Activated CD8-positive, alpha-beta memory T cell treated with anti-CD3 and anti-CD28 coated beads for 1 hour (primary cell): Measurements from ENCODE around the gene ASIC4.

Experiments used
- DNase-seq, 2 donors: peaks; one replicate each; pipeline ENCODE4 v3.0.0-alpha.2; 2020; ENCODE audit warnings: low read depth in 1 of 2; ENCODE audit errors: extremely low read depth in 1 of 2

The ASIC4 gene

GRCh38 chr2:219565130-219566080, 51.1 kb downstream of the ASIC4 start:
- no peak for DNase-seq

- DNase-seq = no peak
Observed at GRCh38 chr2:219566640-219567039, 52.4 kb downstream of the ASIC4 start.

- no peak for DNase-seq
Observed at GRCh38 chr2:219567131-219567530, 52.8 kb downstream of the ASIC4 start.

GRCh38 chr2:219567791-219568361, 53.6 kb downstream of the ASIC4 start:
- DNase-seq = no peak

GRCh38 chr2:219569041-219569440, 54.8 kb downstream of the ASIC4 start:
- no peak for DNase-seq

- DNase-seq = no peak
Observed at GRCh38 chr2:219569635-219570034, 55.4 kb downstream of the ASIC4 start.

- DNase-seq = no peak
Observed at GRCh38 chr2:219570194-219570923, 56.1 kb downstream of the ASIC4 start.

GRCh38 chr2:219570924-219571310, 56.6 kb downstream of the ASIC4 start:
- no peak for DNase-seq

GRCh38 chr2:219571311-219572236, 57.3 kb downstream of the ASIC4 start, which contains the start of gene OBSL1:
Gene OBSL1, minus strand, starts transcription at chr2:219571539. Its CDS starts 307 bp downstream, at chr2:219571232.
- no peak for DNase-seq

- no peak for DNase-seq
Observed at GRCh38 chr2:219572237-219573001, 58.1 kb downstream of the ASIC4 start, which contains the start of gene INHA. Gene INHA, plus strand, starts transcription at chr2:219572310. Its CDS starts 65 bp downstream, at chr2:219572375.

- no peak for DNase-seq
Observed at GRCh38 chr2:219573166-219573565, 58.9 kb downstream of the ASIC4 start.

GRCh38 chr2:219574484-219575311, 60.4 kb downstream of the ASIC4 start:
- no peak for DNase-seq

GRCh38 chr2:219575566-219576504, 61.6 kb downstream of the ASIC4 start:
- DNase-seq = no peak

- DNase-seq = no peak
Observed at GRCh38 chr2:219576505-219577388, 62.5 kb downstream of the ASIC4 start.

- no peak for DNase-seq
Observed at GRCh38 chr2:219578811-219579613, 64.7 kb downstream of the ASIC4 start.

- DNase-seq = no peak
Observed at GRCh38 chr2:219581346-219581745, 67.1 kb downstream of the ASIC4 start.
